Ovary (tissue), 9 donors: ENCODE data around the gene PAQR4. TPM values are rescaled to one million over a fixed set of nuclear protein-coding genes. Genes with fewer than 3 reads are reported as not detected.

Source experiments
- DNase-seq, 5 donors: peaks; one replicate each; pipeline ENCODE4 v3.0.0-alpha.2; 2019 to 2020
- H3K27ac ChIP-seq, 2 donors: fragments of 200-600 bp; one replicate each; pipeline versions ENCODE4 v1.5.1 to v1.8.0; 2019 to 2022
- H3K27me3 ChIP-seq: fragments of 200-600 bp; one replicate; pipeline ENCODE4 v1.8.0; 2022
- H3K36me3 ChIP-seq: fragments of 200-600 bp; sonication (generic); one replicate; pipeline ENCODE4 v1.5.1; 2019
- H3K4me1 ChIP-seq: one replicate; pipeline ENCODE4 v1.8.1; 2013; ENCODE audit warnings: mild to moderate bottlenecking, moderate library complexity; ENCODE audit not compliant: insufficient read depth
- H3K4me3 ChIP-seq: fragments of 200-600 bp; sonication (generic); one replicate; pipeline ENCODE4 v1.5.1; 2017
- H3K9me3 ChIP-seq, 2 donors: fragments of 200-600 bp in 1 of 2; sonication (generic) in 1 of 2; one replicate each; pipeline versions ENCODE4 v1.5.1 to v1.8.1; 2013 to 2019; ENCODE audit warnings: mild to moderate bottlenecking in 1 of 2, moderate library complexity in 1 of 2
- CTCF ChIP-seq, 3 donors: fragments of 450-650 bp in 2 of 3; fragments of 200-600 bp in 1 of 3; IDR thresholded peaks; one replicate each; pipeline versions ENCODE4 v1.5.1 to v1.8.0; 2016 to 2022; ENCODE audit warnings: antibody characterized with exemption in 3 of 3, mild to moderate bottlenecking in 1 of 3
- EP300 ChIP-seq: sonication (generic); formaldehyde crosslinking; IDR thresholded peaks from one replicate; pipeline ENCODE4 v1.6.1; 2017; ENCODE audit warnings: antibody characterized with exemption
- POLR2A ChIP-seq: fragments of 450-650 bp; IDR thresholded peaks from one replicate; pipeline ENCODE4 v1.6.1; 2017; ENCODE audit warnings: antibody characterized with exemption, mild to moderate bottlenecking, moderate library complexity
- WGBS, 3 donors: extraction: QIAGEN DNeasy Blood & Tissue Kit in 1 of 3; methylation state at CpG; one replicate each; pipeline versions ENCODE4 v1.1.5 to v1.1.7; 2013 to 2017; 5-methylcytosine and 5-hydroxymethylcytosine counted together
- intact Hi-C, 4 donors: fragments of 100-400 bp; cut with DNase I; formaldehyde crosslinking; loops; one replicate each; pipeline versions ENCODE4 v1.11.0 to v1.15.1; 2022 to 2023
- polyA plus RNA-seq, 2 donors: library from polyadenylated mRNA; stranded (reverse); fragments of 200-250 nt in 1 of 2; fragments of 350-450 nt in 1 of 2; fragmentation: Illumina TruSeq in 1 of 2; extraction: RNeasy Lipid Tissue Mini Kit (QIAGEN cat#74804) in 1 of 2; gene quantifications; one replicate each; pipeline ENCODE4 v1.2.3, GENCODE V29; 2013 to 2014
- total RNA-seq, 7 donors: library from RNA; depleted of rRNA in 2 of 7; stranded (reverse); fragments of >200 nt in 2 of 7; fragmentation: NEBNext Ultra II Directional in 3 of 7; extraction: Animal tissue kit (Norgen Biotek cat#: 25700) in 3 of 7; gene quantifications; one replicate each; pipeline versions ENCODE4 v1.1.0 to v1.2.4, GENCODE V29; 2016 to 2023
- donor health status: DM: no; HTN: no; CAD: no; lungs with moderate emphysema.
- donor health status: DM: no; HTN: no; CAD: no.
- donor health status: Bipolar disorder and iron deficiency.
- donor health status: DM: yes; HTN: yes; CAD: no.
- donor health status: DM: no; HTN: no; CAD: no.
- donor health status: DM: yes; HTN: yes; CAD: no.

PAQR4 gene
- total and polyA plus RNA-seq, 9 donors = 0.30 to 5.7 (median 1.5) TPM

DNA sequence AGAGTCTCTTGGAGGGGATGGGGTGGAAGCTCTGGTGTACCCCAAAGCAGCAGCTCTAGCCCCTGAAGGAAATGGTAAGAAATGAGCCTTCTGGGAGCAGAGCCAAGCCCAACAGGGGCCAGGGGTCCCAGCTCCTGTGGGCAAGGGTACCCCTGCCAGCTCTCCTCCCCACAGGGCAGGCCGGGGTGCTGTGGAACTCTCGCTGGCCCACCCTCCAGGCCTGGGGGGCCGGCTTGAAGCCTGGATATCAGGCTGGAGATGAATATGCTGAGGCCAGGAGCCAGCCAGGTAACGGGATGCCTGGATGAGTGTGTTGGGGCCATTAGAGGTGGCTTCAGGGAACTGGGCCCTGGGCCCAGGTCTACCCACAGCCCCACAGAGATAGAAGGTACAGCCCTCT, 31.4 kb downstream of the PAQR4 start:
- WGBS, 3 donors = 65 to 79% (median 68%) methylated on average over 4 of the region's 4 CpGs
- Histone ChIP-seq H3K27me3 (peaks cover under 1% of the 10 kb centered on the region), H3K27ac (no peak overlapping the region), H3K4me3 (no peak overlapping the region), H3K36me3 (no peaks in the 10 kb centered on the region), H3K9me3 (no peaks in the 10 kb centered on the region), H3K4me1 (no peaks in the 10 kb centered on the region)
- no peak for DNase-seq
- no peak for TF ChIP-seq POLR2A
- TF ChIP-seq CTCF (IDR thresholded peaks at IDR 0.05) = no peak
- TF ChIP-seq EP300 = no peak
- intact Hi-C loops = no loop called here

DNA sequence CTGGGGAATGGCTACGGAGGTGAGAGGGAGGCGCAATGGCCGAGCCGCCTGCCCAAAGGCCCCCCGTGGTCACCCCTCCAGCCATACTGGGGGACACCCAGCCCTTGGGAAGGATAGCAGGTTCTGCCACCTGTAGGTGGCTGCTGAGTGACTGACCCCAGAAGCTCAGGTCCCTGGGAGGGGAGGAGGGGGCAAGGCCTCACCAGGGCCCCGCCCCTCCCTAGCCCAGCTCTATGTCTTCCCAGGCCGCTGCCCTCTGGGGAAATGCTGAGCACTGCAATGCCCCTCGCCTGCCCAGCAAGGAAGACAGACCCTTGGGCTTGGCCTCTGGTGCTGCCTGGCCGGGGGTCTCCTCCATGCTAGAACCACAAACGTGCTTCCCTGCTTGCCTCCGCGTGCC, 32.2 kb downstream of the PAQR4 start:
- intact Hi-C loops = no loop called here
- no peak for DNase-seq
- Histone ChIP-seq H3K36me3 (no peaks in the 10 kb centered on the region), H3K9me3 (no peaks in the 10 kb centered on the region), H3K4me1 (no peaks in the 10 kb centered on the region), H3K4me3 (no peak overlapping the region), H3K27me3 (peaks cover 5% of the 10 kb centered on the region), H3K27ac (no peak overlapping the region)
- no peak for TF ChIP-seq EP300
- 53 to 60% (median 58%) methylated on average over 11 to 12 of the region's 12 CpGs for WGBS, 3 donors

DNA sequence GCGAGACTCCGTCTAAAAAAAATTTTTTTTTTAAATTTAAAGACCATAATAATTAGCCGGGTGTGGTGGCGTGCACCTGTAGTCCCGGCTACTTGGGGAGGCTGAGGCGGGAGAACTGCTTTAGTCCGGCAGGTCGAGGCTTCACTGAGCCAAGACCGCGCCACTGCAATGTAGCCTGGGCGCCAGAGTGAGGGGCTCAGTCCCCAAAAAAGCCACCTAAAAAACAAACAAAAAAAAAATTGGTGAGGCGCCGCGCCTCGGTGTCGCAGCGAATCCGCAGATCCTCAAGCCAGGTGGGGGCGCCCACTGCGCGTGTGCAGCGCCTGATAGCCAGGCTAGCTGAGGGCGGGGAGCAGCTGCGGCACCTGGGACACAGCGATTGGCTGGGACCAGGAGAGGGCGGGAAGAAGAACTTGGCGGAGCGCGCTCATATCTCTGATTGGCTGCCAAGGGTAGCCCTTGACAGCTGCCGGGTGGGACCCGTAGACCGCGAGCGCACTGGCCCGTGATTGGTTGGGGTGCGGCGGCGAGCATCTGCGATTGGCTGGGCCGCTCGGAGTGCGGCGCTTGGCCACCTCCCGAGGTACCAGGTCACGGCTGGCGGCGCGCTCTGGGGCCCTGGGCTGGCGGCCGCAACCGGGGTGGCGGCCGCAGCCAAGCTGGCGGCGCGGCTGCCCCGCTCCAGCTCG, 34.6 kb downstream of the PAQR4 start:
- intact Hi-C loops = no loop called here
- peaks cover 8% of the 10 kb centered on the region for H3K27me3 ChIP-seq
- H3K36me3 ChIP-seq = no peaks in the 10 kb centered on the region
- TF ChIP-seq POLR2A (no peak), CTCF (IDR thresholded peaks at IDR 0.05) (peak in 1 of 3 donors; percentile 52)
- WGBS, 3 donors = 5 to 11% (median 9%) methylated on average over 31 to 58 of the region's 58 CpGs
- no peak overlapping the region for H3K4me3 ChIP-seq
- H3K27ac ChIP-seq = no peak overlapping the region
- peak; percentile 85 to 92 (median 86) for DNase-seq
- H3K4me1 ChIP-seq = no peaks in the 10 kb centered on the region
- no peaks in the 10 kb centered on the region for H3K9me3 ChIP-seq

DNA sequence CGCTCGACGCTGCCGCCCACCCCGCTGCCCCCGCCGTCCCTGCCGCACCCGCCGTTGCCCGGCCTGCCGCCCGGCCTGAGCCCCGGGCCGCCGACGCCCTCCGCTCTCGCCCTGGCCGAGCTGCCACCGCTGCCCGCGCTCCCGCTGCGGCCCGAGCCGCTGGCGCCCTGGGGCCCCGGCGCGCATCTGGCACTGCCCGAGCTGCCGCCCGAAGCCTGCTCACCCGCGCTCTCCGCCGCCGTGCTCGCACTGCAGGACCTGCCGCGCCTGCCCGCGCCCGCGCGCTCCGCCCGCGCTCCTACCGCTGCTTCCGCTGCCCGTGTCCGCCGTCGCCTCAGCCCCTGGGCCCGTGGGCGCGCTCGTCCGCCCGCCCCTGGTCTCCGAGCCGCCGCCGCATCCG, 35.2 kb downstream of the PAQR4 start:
- Histone ChIP-seq H3K4me1 (no peaks in the 10 kb centered on the region), H3K27me3 (peaks cover 8% of the 10 kb centered on the region), H3K4me3 (no peak overlapping the region), H3K27ac (no peak overlapping the region), H3K36me3 (no peaks in the 10 kb centered on the region), H3K9me3 (no peaks in the 10 kb centered on the region)
- DNase-seq = no peak
- TF ChIP-seq EP300 = no peak
- no peak for TF ChIP-seq CTCF (IDR thresholded peaks at IDR 0.05)
- intact Hi-C loops = no loop called here
- WGBS, 3 donors = 0 to 1% methylated on average over 35 to 64 of the region's 67 CpGs; no CpG with 5 or more reads in 1 of the 3 donors

- no peak for DNase-seq
- peaks cover 8% of the 10 kb centered on the region for H3K27me3 ChIP-seq
- H3K4me1 ChIP-seq = no peaks in the 10 kb centered on the region
- no peak overlapping the region for H3K27ac ChIP-seq
- H3K9me3 ChIP-seq = no peaks in the 10 kb centered on the region
- no peaks in the 10 kb centered on the region for H3K36me3 ChIP-seq
- H3K4me3 ChIP-seq = no peak overlapping the region
- WGBS, 3 donors = 7 to 8% (median 8%) methylated on average over 20 to 25 of the region's 25 CpGs
- TF ChIP-seq EP300 (no peak), CTCF (IDR thresholded peaks at IDR 0.05) (no peak), POLR2A (no peak)
- intact Hi-C loops = no loop called here
Observed at GRCh38 chr16:3004781-3005284, 35.7 kb downstream of the PAQR4 start.
